CD4-positive, alpha-beta T cell treated with Interleukin-17A for 4 hours (primary cell): ENCODE measurements around the gene DARS1.

ENCODE experiments used
- DNase-seq: peaks from one replicate; pipeline ENCODE4 v3.0.0-alpha.2; 2020; ENCODE audit warnings: mixed read lengths

Gene DARS1

GRCh38 chr2:135876066-135876711, 109.2 kb downstream of the DARS1 start, which contains the start of gene MCM6:
MCM6 (minus strand) TSS chr2:135876443; CDS start chr2:135876365, 78 bp downstream.
- peak; percentile 99 for DNase-seq

DNA sequence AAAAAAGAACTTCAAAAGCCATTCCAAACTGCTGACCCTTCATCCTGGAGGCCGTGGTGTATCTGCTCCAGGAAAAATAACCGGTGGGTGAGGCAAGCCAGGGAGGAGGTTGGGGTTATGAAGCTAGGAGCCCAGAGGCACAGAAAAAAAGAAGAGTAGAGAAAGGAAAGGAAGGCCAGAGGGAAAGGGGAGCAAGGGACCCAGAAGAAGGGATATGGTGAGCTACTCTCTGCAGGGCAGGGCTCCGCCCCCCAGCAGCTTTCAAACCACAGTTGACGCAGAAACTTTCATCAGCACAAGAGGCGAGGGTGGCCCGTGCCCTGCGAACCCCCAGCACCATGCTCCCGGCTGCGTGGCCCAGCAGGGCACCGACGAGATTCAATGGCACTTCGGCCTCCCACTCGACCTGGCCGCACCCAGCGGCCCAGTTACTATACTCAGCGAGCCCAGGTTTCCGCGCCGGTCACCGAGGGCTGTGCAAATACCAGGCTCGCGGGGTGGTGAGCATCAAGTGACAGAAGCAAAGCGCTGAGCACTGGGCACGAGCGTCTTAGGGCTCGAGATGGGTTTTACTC, 109.8 kb downstream of the DARS1 start:
- peak; percentile 77 for DNase-seq

- DNase-seq: no peak
Measured at GRCh38 chr2:135874777-135875365, 110.6 kb downstream of the DARS1 start.

- no peak for DNase-seq
Measured at GRCh38 chr2:135870571-135870970, 114.9 kb downstream of the DARS1 start.

- DNase-seq: no peak
Measured at GRCh38 chr2:135863233-135863632, 122.2 kb downstream of the DARS1 start.

DNA sequence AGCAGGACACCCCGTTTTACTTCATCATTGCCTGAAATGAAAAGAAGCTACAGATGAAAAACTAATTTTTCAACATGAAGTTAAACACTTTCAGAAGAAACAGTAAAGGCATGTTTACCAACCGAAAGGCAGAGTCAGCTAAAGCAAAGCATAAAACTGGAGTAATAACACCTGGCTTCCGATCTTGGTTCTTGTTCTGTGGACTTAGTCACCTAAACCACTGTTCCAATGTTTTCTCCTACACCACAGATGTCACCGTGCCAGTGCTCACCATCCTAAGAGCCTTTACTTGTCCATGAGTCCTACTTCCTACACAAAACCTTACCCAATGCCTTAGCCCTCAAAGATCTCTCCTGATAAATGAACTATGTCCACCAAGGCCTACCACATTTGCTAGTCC, 122.7 kb downstream of the DARS1 start:
- no peak for DNase-seq
